Head of caudate nucleus (tissue), 42 donors: ENCODE measurements around the gene ADAMTS13.

Experiments used
- DNase-seq, 42 donors: peaks; one replicate each; pipeline versions ENCODE4 v3.0.0 to v3.0.0-alpha.2; 2020 to 2021; ENCODE audit warnings: mixed read lengths in 7 of 42
- intact Hi-C: fragments of 100-400 bp; cut with DNase I; formaldehyde crosslinking; loops from one replicate; pipeline ENCODE4 v1.15.0; 2022

The ADAMTS13 gene

DNA sequence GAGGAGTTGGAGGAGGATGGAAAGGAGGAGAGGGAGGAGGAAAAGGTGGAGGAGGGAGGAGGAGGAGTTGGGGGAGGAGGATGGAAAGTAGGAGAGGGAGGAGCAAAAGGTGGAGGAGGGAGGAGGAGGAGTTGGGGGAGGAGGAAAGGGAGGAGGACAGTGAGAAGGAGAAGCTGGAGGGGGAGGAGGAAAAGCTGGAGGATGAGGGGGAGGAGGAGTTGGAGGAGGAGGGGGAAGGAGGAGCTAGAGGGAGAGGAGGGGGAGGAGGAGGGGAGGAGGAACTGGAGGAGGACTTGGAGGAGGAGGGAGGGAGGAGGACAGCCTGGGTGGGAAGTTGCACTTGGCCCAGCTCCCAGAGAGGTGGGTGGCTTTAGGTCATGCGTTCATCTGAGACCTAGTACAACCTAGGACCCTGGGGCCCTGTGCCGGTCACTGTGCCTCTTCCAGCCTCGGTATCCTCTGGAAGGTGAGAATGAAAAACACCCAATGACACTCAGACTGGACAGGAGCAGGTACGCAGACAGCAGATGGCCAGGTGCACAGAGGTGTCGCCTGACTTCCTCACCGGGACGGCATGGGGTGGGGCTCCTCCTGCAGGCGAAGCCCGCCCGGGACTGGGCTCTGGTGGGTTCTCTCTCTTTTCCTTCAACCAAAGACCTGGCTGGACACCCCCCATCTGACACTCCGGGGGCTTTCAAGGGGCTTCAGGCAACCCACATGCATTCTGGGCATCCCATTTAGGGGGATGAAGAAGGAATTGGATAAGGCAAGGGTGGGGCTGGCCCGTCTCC is 68.9 kb downstream of the ADAMTS13 start:
- DNase-seq: no peak
- intact Hi-C loops: no loop called here

DNA sequence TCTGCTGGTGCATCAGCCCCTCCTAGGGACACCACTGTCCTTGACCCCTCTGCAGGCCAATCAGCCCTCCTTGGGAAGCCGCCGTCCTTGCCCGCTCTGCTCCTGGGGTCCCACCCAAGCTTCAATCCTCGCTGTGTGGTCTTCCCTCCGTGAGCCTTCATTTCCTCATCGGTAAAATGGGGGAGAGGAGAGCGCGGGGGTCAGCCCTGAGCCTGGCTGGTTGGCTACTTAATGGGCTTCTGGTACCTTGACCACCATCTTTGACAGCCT is 69.4 kb downstream of the ADAMTS13 start:
- DNase-seq: no peak
- intact Hi-C loops: no loop called here

DNA sequence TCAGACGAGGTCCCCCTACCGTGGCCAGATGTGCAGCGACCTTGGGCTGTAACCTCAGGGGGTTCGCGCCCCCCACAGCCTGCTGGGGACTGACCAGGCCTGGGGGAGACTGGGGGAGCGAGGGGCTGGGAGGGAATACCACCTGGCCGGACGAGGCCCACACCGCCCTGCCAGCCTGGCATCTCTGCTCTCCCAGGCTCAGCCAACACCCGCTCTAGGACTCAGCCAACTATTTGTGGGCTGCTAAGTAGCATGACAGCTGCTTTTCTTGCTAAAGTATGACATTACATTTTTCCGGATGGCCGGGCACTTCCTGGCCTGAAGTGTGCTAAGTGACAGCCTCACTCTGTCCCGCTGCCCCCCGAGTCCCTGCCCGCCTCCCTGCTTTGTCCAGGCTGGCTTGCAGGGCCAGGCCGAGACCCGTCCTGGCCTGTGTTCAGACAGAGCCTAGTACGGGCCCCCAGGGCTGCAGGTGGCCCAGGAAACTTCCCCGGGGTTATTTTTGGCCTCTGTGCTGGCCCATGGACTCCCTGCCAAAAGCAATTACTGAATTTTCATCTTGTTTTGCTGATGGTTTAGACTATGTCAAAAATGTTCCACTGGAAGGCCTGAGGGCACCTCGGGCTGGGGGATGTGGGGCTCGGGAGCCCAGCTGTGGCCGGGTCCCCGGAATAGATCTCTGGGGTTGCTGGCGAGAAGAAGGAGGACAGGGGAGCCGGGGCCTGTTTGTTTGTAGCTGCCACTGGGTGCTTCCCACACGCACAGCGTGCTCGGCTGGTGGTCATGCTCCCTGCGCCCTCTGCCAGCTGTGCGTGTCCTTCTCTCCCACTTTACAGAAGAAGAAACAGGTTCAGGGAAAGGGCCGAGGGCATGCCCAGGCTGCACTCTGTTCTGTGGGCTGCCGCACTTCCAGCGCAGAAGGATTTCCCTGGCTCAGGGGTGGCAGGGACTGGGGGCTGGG is 70.2 kb downstream of the ADAMTS13 start:
- intact Hi-C loops: no loop called here
- DNase-seq: no peak

DNA sequence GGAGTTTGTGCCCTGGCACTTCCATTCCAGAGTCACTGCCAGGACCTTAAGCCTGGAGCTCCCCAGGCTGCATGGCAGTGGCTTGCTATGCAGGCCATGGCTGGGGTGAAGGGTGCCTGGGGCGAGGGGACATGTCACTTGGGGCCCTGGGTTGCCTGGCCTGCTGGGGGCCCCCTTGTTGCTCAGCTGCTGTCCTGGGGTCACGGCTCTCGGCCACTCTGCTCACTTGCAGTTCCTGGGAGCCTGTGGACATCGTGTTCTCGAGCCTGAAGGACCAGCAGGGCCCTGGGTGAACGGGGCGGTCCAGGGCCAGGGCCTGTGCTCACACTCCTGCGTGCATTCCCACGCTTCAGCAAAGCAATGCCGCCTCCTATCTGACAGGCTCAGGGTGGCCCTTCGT is 71.3 kb downstream of the ADAMTS13 start:
- DNase-seq: no peak
- intact Hi-C loops: no loop called here

DNA sequence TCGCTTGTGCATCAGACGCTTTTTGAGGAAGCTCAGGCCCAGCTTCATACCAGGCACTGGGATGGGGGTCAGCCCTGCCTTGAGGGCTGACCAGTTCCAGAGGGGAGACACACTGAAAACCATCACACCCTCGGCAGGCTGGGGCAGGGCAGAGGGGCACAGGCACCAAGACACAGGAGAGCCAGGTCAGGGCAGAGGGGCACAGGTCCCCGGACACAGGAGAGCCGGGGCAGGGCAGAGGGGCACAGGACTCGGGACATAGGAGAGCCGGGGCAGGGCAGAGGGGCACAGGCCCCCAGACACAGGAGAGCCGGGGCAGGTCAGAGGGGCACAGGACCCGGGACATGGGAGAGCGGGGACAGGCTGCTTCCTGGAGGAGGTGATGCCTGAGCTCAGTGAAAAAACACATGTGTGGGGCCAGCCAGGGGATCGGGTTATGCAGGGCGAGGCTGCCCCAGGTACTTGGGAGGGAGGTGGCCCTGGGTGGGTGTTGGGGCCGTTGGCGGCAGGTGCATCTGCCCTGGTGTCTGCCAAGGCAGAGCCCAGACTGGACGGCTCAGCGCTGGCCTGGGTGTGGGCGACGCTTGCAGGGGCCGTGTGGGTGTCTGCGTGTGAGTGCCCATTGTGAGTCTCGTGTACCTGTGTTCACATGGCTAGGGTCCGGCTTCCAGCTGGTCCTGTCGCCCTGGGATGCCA is 71.8 kb downstream of the ADAMTS13 start:
- intact Hi-C loops: no loop called here
- DNase-seq: no peak

DNA sequence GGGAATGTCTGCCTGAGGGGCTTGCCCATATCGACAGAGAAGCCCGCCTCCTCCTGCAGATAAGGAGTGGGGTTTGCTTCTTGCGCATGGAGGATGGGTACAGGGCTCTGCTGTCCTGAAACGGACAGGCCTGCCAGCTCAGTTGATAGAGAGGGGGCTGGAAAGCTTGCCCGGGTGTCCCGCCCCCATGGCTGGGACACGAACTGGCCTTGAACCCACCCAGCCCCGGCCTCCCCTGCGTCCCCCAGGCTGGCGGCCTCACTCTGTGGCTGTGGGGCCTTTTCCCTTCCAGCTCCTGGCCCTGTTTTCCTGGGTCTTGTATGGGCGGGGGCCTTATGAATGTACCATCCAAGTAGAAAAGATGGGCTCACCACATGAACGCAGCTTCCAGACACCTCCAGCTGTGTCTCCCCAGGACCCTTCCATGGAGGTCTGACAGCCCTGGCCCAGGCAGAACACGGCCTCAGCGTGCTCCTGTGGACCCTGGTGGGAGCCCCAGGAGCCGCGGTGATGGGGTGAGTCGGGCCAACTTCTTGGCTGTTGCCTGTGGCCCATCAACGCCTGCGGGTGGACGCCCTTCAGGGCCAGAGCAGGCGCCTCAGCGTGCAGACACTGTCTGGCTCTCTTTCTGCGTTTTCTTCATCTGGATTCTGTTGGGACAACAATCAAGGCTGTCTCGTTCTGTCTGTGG is 72.6 kb downstream of the ADAMTS13 start:
- intact Hi-C loops: no loop called here
- DNase-seq: no peak

DNA sequence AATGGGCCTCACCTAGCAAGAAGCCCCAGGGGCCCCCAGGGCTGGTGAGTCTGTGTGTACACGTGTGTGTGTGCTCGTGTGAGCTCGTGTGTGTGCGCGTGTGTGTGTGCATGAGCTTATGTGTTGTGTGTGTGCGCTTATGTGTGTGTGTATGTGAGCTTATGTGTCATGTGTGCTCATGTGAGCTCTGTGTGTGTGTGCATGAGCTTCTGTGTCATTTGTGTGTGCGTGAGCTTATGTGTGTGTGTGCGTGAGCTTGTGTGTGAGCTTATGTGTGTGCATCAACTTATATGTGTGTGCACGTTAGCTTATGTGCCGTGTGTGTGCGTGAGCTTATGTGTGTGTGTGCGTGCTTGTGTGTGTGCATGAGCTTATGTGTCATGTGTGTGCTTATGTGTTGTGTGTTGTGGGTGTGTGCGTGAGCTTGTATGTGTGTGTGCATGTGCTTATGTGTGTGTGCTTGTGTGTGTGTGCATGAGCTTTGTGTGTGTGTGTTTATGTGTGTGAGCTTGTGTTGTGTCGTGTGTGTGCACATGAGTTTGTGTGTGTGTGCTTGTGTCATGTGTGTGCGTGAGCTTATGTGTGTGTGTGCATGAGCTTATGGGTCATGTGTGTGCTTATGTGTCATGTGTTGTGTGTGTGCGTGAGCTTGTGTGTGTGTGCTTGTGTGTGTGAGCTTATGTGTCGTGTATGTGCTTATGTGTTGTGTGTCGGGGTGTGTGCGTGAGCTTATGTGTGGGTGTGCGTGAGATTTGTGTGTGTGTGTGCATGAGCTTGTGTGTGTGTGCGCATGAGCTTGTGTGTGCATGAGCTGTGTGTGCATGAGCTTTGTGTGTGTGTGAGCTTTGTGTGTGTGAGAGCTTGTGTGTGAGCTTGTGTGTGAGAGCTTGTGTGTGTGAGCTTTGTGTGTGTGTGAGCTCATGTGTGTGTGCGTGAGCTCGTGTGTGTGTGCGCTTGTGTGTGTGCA is 73.4 kb downstream of the ADAMTS13 start:
- DNase-seq: no peak
- intact Hi-C loops: no loop called here

DNA sequence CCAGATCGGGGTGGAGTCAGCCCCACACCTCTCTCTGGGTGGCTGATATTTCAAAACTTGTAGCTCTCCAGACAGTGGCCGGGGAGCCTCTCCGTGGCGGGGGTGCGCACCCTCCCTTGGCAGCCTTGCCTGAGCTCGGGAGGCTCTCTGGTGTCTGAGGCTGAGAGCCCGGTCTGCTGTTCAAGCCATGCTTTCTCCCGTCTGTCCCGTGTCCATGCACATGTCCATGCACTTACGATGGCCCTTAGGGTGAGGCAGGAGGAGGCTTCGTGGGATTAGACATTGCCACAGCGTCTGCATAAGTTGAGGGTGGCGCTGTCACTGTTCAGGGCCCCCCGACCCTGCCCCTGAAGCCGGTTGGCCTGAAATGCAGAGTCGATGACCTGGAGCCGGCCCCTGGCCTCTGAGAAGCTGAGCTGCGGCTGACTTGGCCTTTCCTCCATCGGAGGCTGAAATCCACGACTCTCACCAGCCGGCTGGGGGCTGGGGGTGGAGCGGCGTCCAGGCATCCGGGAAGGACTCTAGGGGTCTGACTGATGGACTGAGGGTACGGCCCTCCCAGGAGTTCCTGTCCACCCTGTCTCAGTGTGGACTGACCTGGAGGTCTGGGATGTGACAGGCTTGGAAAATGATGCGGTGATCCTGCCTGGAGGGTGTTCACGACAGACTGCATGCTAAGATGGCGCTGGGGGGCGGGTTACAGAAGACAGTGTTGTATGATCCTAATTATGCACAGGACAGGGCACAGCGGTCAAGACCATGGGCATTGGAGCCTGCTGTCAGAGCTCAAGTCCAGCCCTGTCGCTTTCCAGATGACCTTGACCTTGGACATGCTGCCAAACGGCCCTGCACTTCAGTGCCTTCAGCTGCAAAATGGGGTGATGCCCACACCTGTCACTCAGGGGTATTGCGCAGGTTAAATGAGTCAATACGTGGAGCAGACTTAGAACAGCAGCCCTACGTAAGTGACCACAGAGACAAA is 75.0 kb downstream of the ADAMTS13 start:
- DNase-seq: no peak
- intact Hi-C loops: no loop called here

DNA sequence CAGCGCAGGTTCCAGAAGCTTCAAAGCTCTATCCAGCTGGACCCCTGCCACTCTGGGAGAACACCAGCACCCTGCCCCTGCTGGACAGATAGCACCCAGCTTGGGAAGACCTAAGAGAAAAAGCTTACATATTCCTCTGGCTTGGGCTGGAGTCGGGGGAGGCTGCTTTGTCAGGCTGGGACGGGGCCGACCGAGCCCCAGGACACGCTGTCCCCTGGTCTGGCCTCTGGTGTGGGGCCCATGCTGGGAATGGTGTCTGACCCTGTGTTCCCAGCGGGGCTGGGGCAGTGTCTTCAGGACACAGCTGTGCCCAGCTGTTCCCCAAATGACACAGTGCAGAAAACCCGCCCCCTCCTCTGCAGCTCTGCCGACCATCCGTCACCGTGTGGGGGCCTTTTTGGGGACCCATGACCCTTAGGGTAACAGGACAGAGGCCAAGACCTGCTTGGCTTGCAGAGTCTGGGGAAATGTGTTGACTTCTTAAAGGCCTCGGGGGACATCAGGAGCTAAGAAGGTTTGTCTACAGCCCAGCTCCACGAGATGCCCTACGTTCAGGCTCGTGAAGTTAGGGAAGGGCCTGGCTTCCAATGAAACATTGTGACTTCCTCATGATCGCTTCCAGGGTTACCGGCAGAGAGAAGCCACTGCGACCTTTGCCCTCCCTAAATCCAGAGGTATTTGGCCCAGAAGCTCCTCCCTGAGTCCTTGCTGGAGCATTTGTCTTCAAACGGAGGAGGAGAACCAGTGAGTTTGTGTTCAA is 77.1 kb downstream of the ADAMTS13 start:
- intact Hi-C loops: no loop called here
- DNase-seq: no peak

DNA sequence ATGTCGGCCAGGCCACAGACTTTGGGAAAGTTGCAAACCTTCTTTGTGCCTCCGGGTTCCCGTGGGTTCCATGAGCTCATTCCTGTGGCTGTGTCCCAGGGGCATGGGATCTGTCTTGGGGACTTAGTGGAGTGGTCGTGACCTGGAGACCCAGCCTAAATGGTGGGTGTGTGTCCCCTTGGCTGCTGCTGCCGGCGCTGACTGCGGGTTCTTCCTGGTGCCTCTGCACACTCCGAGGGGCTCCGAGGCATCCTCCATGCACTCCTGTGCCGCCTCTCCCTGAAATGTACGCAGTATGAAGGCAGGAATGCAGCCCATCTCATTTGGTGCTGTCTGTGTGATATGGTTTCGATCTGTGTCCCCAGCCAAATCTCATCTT is 77.7 kb downstream of the ADAMTS13 start:
- intact Hi-C loops: no loop called here
- no peak for DNase-seq

DNA sequence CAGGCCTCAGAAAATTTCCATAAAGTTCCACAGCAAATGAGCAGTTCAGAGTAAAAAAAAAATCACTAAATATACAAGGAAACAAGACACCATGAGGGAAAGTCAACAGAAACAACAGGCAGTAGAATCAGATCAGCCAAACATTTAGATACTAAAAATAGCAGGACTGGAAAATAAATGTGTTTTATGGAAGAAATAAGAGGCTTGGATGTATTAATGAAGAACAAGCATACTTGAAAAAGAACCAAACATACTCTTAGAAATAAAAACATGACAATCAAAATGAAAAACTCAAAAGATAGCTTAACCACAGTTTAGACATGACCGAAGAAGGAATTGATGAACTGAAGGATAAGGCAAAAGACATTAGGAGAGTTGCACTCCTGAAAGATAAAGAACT is 79.9 kb downstream of the ADAMTS13 start:
- intact Hi-C loops: no loop called here

DNA sequence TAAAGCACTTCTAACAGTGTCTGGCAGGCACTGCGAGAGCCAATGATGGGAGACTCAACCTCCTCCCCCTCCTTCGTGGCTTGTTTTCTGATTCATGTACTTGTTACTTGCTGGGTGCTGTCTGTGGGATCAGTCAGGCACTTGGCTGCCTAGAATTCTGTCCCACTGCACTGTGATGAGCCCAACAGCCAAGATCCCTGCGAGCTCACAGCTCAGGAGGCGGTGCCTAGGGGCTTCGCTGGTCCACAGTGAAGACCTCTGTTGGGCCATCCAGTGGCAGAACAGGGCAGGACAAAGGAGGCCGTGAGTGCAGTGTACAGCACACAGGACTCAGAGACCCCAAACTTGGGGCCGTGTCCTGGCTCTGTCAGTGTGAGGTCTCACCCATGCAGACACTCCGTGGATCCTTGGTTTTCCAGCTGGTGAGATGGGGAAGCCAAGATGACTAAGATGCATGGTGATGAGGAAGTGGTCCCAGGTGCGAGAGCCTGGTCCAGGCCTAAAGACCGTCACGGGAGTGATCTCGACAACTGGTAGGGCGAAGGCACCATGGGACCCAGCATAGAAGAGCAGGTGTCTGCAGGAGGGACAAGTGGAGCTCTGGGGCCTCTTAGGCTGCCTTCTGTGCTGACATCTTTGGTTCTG is 83.1 kb downstream of the ADAMTS13 start:
- no peak for DNase-seq
- intact Hi-C loops: no loop called here

More for the DNA sequence above, 79.9 kb downstream of the ADAMTS13 start:
- no peak for DNase-seq

DNA sequence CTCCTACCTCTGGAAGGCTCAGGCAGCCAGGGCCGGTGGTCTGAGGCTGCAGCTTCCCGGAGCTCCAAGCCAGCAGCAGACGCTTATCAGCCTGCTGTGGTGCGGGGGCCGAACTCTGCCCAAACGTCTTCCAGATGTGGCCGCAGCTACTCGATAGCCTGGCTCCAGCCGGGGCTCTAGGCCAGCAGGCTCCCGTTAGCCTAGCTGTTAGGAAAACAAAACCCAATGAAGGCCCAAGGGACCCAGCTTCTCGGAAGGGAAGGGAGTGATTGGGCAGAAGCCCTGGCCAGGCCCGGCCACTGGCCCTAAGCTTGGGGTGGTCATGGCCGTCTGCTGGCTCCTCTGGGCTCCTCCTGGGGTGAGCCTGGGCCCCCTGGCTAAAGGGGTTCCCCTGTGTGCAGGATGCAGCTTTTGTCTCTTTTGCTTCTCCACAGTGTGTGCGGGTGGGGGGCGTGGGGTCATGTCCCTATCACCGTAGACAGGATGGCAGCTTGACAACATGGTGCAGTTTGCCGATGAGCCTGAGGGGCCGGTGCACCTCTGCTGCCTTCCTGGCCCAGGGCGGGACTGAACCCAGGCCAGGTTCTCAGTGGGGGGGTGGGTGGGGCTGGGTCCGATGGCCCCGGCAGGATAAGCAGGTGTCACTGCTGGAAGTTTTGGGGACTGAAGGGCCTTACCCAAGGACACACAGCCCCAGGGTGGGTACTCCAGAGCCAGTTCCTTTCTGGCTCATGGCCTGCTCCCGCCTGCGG is 83.9 kb downstream of the ADAMTS13 start:
- intact Hi-C loops: no loop called here
- DNase-seq: no peak

DNA sequence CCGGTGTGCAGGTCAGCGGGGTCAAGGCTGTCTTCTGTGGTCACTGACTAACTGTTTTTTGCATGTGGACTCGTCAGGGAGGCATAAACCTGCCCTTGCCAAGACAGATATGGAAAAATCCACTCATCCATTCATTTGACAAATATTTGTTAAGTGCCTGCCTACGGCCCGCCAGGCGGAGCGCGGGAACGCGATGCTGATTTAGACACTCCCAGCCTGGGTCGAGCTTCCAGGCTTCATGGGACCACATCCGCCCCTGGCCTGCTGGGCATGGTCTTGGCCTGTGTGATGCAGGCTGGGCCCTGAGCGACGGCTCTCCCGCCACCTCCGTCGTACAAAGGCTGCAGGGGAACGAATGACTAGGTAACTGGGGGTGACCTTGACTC is 84.5 kb downstream of the ADAMTS13 start:
- intact Hi-C loops: no loop called here

DNA sequence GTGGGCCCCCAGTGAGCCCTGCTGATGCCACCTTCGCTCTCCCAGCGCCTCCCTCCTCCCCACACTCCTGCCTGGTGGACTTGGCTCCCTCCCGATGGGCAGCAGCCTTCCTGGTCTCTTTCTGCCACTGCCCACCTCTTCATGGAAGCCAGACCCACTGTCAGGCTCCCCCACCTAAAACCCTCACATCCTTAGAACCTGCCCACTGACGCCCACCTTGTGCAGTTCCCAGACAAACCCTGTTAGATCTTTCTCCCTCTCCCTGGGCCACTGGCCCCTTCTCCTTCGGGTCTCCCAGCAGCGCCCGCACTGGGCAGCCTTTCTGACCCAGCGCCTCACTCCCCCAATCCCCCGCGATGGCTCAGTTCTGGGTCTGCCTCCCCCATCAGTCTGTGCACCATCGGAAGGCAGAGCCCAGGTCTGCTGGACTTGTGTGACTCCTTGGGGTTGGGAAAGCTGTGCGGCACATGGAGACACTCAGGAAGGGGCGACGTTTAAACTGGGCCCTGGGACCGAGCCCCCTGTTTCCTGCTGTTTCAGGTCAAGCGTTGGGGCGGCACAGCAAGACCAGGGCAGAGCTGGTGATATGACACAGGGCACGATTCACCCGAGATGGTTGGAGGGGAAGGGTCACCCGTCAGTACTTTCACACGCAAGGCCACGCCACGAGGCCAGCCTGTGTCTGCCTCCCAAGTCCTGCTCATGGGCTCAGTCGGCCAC is 85.2 kb downstream of the ADAMTS13 start:
- DNase-seq: no peak
- intact Hi-C loops: no loop called here

More for the DNA sequence above, 84.5 kb downstream of the ADAMTS13 start:
- DNase-seq: no peak
